ENCODE results near the gene KLK7. TPM values are rescaled to one million over a fixed set of nuclear protein-coding genes. Genes with fewer than 3 reads are reported as not detected.

KLK7 gene
- total RNA-seq, 1 experiment from 2014 or later: not detected

- ChIA-PET CTCF (interaction anchor here (0.7 kb wide), 2 partner anchors 11 to 90 kb away, joined by 4 read pairs; no protein-coding TSS in a partner anchor), POLR2A (no interaction called here)
- no peaks in the 10 kb centered on the region for H3K27me3 Mint-ChIP-seq (ENCODE audit: insufficient read depth, unreplicated experiment)
- no peak overlapping the region for H3K4me3 Mint-ChIP-seq (ENCODE audit: unreplicated experiment)
- H3K4me1 Mint-ChIP-seq (ENCODE audit: insufficient read depth, unreplicated experiment): peaks cover 7% of the 10 kb centered on the region
- peak; percentile 5 for DNase-seq (ENCODE audit: unreplicated experiment)
- H3K36me3 Mint-ChIP-seq (ENCODE audit: insufficient read depth, unreplicated experiment): no peaks in the 10 kb centered on the region
- no peak for TF ChIP-seq CTCF (IDR thresholded peaks at IDR 0.05; ENCODE audit: unreplicated experiment)
- H3K9me3 Mint-ChIP-seq (ENCODE audit: unreplicated experiment): no peaks in the 10 kb centered on the region
- no peak overlapping the region for H3K27ac Mint-ChIP-seq (ENCODE audit: low read depth, unreplicated experiment)
- intact Hi-C loops (cut with micrococcal nuclease): no loop called here
- BruUV-seq (replicated peaks): no TSS peak
These were observed 26.5 kb upstream of the KLK7 start for GRCh38 chr19:51010066-51010795.

- POLR2A ChIA-PET: no interaction called here
- Mint-ChIP-seq H3K4me1 (ENCODE audit: insufficient read depth, unreplicated experiment) (peaks cover 7% of the 10 kb centered on the region), H3K36me3 (ENCODE audit: insufficient read depth, unreplicated experiment) (no peaks in the 10 kb centered on the region), H3K27ac (ENCODE audit: low read depth, unreplicated experiment) (no peak overlapping the region), H3K4me3 (ENCODE audit: unreplicated experiment) (no peak overlapping the region), H3K9me3 (ENCODE audit: unreplicated experiment) (no peaks in the 10 kb centered on the region), H3K27me3 (ENCODE audit: insufficient read depth, unreplicated experiment) (no peaks in the 10 kb centered on the region)
- no TSS peak for BruUV-seq (replicated peaks)
- DNase-seq (ENCODE audit: unreplicated experiment): no peak
- intact Hi-C loops (cut with micrococcal nuclease): no loop called here
- CTCF ChIA-PET: no interaction called here
- no peak for TF ChIP-seq CTCF (IDR thresholded peaks at IDR 0.05; ENCODE audit: unreplicated experiment)
These were observed 25.6 kb upstream of the KLK7 start for GRCh38 chr19:51009061-51009891.

GRCh38 chr19:51007488-51007887 is 23.8 kb upstream of the KLK7 start:
- intact Hi-C loops (cut with micrococcal nuclease): no loop called here
- BruUV-seq (replicated peaks): no TSS peak
- CTCF ChIA-PET: no interaction called here
- POLR2A ChIA-PET: no interaction called here
- H3K36me3 Mint-ChIP-seq (ENCODE audit: insufficient read depth, unreplicated experiment): no peaks in the 10 kb centered on the region
- TF ChIP-seq CTCF (IDR thresholded peaks at IDR 0.05; ENCODE audit: unreplicated experiment): no peak
- H3K27me3 Mint-ChIP-seq (ENCODE audit: insufficient read depth, unreplicated experiment): no peaks in the 10 kb centered on the region
- no peak for DNase-seq (ENCODE audit: unreplicated experiment)
- no peaks in the 10 kb centered on the region for H3K9me3 Mint-ChIP-seq (ENCODE audit: unreplicated experiment)
- H3K27ac Mint-ChIP-seq (ENCODE audit: low read depth, unreplicated experiment): no peak overlapping the region
- peaks cover 7% of the 10 kb centered on the region for H3K4me1 Mint-ChIP-seq (ENCODE audit: insufficient read depth, unreplicated experiment)
- H3K4me3 Mint-ChIP-seq (ENCODE audit: unreplicated experiment): no peak overlapping the region

GRCh38 chr19:51006406-51006805 is 22.7 kb upstream of the KLK7 start:
- POLR2A ChIA-PET: no interaction called here
- H3K4me1 Mint-ChIP-seq (ENCODE audit: insufficient read depth, unreplicated experiment): peaks cover 7% of the 10 kb centered on the region
- CTCF ChIA-PET: interaction anchor here (0.6 to 0.8 kb wide), 2 partner anchors 11 to 88 kb away, joined by 3 to 4 read pairs; no protein-coding TSS in a partner anchor
- no peak overlapping the region for H3K4me3 Mint-ChIP-seq (ENCODE audit: unreplicated experiment)
- H3K27ac Mint-ChIP-seq (ENCODE audit: low read depth, unreplicated experiment): no peak overlapping the region
- TF ChIP-seq CTCF (IDR thresholded peaks at IDR 0.05; ENCODE audit: unreplicated experiment): no peak
- intact Hi-C loops (cut with micrococcal nuclease): no loop called here
- DNase-seq (ENCODE audit: unreplicated experiment): no peak
- no TSS peak for BruUV-seq (replicated peaks)
- no peaks in the 10 kb centered on the region for H3K9me3 Mint-ChIP-seq (ENCODE audit: unreplicated experiment)
- H3K36me3 Mint-ChIP-seq (ENCODE audit: insufficient read depth, unreplicated experiment): peaks cover 6% of the 10 kb centered on the region
- no peaks in the 10 kb centered on the region for H3K27me3 Mint-ChIP-seq (ENCODE audit: insufficient read depth, unreplicated experiment)
